Occipital lobe (tissue), 3 donors: ENCODE data around the gene LRRC18. TPM values are rescaled to one million over a fixed set of nuclear protein-coding genes. Genes with fewer than 3 reads are reported as not detected.

Experiments used
- DNase-seq: peaks from one replicate; lab custom pipeline; 2025; lab: John Stamatoyannopoulos, UW
- small RNA-seq: library from RNA; depleted of rRNA; stranded (forward); fragments of <200 nt; gene quantifications from one replicate; pipeline ENCODE3, GENCODE V24; 2014
- total RNA-seq: library from RNA; depleted of rRNA; stranded (reverse); fragments of >200 nt; gene quantifications from one replicate; pipeline ENCODE4 v1.2.3, GENCODE V29; 2014

Gene LRRC18
- total RNA-seq, 1 donor from 2014 or later = not detected

DNA sequence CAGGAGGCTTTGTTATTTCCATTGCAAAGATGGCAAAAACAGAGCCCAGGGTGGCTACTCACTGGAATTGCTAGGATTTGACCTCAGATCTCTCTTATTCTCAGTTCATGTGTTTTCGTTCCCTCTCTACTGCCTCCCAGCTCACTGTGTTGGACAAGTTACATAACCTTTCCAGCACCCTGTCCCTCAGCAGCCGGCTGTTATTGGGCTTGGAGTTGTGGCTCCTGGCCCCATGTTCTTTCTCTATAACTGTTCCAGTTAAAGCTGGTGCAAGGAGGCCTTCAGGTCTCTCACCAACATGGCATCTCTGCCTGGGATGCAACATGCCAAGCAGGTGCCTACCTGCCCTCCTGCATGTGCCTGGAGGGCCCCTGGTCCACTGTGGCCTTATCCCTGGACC is 56.8 kb downstream of the LRRC18 start:
- DNase-seq = no peak

DNA sequence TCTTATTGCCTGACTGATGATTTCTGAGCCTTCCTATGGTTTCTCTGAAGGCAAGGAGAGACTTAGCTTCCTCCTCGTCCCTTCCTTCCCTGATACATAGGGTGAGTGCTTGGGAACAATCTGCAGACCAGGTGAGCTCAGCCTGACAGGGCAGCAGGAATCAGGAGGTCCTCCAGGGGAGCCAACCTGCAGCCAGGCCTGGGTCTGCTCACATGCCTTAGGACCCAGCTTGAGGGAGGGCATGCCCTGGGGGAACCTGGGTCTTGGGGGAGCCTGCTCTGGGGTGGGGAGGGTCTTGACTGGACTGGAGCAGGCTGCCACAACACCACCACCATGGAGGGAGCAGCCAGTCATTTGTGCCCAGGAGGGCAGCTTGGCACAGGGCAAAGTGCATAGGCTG is 57.7 kb downstream of the LRRC18 start:
- no peak for DNase-seq

DNA sequence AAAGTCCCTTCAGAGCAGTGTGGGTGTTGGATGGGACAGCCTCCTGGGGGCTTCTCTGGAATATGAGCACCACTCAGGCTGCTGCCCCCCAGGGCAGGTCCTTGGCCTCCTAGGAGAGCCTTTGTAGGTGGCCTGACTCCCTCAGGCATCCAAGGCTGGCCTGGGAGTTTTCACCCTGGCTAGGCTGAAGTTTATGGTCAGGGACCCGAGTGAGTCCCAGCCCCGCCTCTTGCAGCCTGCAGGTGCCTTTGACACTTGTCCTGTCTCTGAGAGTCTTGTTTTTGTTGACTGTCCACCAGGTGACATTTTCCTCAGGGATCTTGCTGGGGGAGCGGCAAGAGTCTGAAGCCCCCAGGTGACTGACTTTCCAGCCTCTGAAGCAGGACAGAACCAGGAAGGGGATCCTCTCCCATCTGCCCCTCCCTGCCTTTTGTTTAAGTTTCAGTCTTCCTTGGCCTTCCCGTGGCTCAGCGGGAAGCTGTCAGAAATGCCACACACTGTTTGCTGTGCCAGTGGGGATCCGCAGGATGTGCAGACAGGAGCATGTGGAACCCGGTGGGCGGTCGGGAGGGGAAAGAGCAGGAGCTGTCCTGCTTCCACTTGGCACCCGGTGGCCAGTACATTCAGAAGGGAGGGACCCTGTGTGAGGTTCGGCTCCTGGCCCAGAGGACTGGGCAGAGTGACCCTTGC is 59.5 kb downstream of the LRRC18 start:
- no peak for DNase-seq

DNA sequence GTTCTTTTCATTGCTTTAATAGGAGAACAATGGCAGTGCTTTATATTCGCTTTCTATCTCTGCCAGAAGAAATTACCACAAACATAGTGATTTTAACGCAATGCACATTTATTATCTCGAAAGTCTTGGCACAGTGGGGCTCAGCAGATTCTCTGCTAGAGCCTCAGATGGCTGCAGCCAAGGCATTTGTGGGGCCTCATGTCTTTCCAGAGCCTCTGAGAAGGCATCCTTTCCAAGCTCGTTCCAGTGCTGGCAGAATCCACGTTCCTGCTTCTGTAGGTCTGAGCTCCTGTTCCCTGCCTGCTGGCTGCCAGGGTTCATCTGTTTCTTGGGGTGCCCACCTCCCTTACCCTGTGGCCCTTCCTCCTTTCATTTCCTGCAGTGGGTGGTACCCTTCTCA is 60.2 kb downstream of the LRRC18 start:
- DNase-seq = no peak

DNA sequence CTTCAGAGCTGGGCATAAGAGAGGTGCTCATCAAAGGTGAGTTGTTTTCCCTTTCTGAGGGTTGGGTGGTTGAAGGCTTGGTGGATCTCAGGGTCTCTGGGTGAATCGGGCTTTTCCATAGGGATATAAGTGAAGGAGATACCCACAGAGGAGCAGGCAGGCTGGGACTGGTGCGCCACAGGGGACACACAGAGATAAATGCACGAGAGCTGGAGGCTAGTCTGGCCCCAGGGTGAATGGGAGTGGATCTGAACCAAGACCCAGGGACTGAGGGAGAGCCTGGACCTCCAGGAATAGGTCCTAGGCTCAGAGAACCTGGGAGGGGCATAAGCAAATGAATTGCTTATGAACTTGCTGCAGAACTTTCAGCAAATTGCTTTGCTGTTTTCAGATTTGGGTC is 61.5 kb downstream of the LRRC18 start:
- DNase-seq = no peak

DNA sequence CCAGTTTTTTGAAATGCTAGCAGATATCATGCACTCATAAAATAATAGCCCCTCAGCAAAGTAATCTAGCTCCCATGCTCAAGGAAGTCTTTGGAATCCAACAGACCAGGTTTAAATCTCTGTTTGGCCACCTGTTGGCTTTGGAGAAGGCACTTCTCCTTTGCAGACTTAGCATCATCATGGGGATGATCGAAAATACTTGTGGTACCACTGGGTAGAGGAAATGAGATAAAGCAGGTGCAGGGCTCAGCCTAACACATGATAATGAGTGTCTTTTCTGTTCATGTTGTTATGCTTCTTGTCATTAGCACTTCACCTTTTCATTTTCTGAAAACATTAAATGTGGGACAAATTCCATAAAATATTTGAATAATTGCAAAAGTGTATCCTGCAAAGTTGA is 67.4 kb downstream of the LRRC18 start:
- DNase-seq = no peak

Small RNA genes within 50 kb of the gene (small RNA-seq; reads per million reads assigned to genes)
- not detected for gene MIR4294

Other genes with a start within 250 kb of the LRRC18 start
- gene VSTM4, start 175.7 kb upstream of the LRRC18 start, total RNA-seq = 2.3 TPM
- gene FAM170B, start 194.2 kb upstream of the LRRC18 start, total RNA-seq = not detected
- 1.7 TPM for gene TMEM273, start 248.6 kb upstream of the LRRC18 start, total RNA-seq